ENCODE data around the gene ZDHHC20. TPM values are rescaled to one million over a fixed set of nuclear protein-coding genes. Genes with fewer than 3 reads are reported as not detected.

ZDHHC20 gene
- total RNA-seq, 1 experiment from 2014 or later, result 69.1 TPM

- H3K27me3 ChIP-seq (ENCODE audit: insufficient read depth, low read length), result no peaks in the 10 kb centered on the region
- no peaks in the 10 kb centered on the region for H3K27me3 Mint-ChIP-seq (ENCODE audit: low read depth)
- TF ChIP-seq CTCF (conservative IDR thresholded peaks at IDR 0.05), result no peak
- H4K20me1 ChIP-seq (ENCODE audit: control insufficient read depth, insufficient read depth, insufficient read length), result no peaks in the 10 kb centered on the region
- H4K91ac ChIP-seq (ENCODE audit: insufficient read length, low read depth, low read length), result no peak overlapping the region
- no peak overlapping the region for H3K27ac ChIP-seq (ENCODE audit: insufficient read length, low read depth, low read length)
- H3K36me3 Mint-ChIP-seq (ENCODE audit: insufficient read depth in 1 of 3, low read depth in 3 of 3), result peaks cover 13 to 50% (median 47%) of the 10 kb centered on the region in 3 experiments
- H3K9me3 Mint-ChIP-seq, result peaks cover 14 to 42% of the 10 kb centered on the region in 2 experiments
- no peak overlapping the region for H3K56ac ChIP-seq (ENCODE audit: insufficient read length, low read depth, low read length)
- no peak overlapping the region for H4K5ac ChIP-seq (ENCODE audit: insufficient read length, low read depth, low read length)
- no peak overlapping the region for H3K4me2 ChIP-seq (ENCODE audit: insufficient read depth, insufficient read length, low read length)
- H3K79me2 ChIP-seq (ENCODE audit: insufficient read depth, low read length), result peaks cover 17% of the 10 kb centered on the region; the same call in 1 of the 2 replicates
- H3K23ac ChIP-seq (ENCODE audit: insufficient read length, low read depth, low read length), result no peak overlapping the region
- no peak overlapping the region for H3K14ac ChIP-seq (ENCODE audit: insufficient read depth, low read length)
- H3K9me3 ChIP-seq (ENCODE audit: control insufficient read depth, low read depth, low read length), result no peaks in the 10 kb centered on the region
- H2BK5ac ChIP-seq (ENCODE audit: insufficient read length, low read length), result no peak overlapping the region
- H2AK5ac ChIP-seq (ENCODE audit: insufficient read length, low read length), result no peak overlapping the region
- H3K79me1 ChIP-seq (ENCODE audit: insufficient read depth, low read depth, low read length, poor library complexity, severe bottlenecking), result peaks cover 5% of the 10 kb centered on the region
- no peak overlapping the region for H2BK12ac ChIP-seq (ENCODE audit: insufficient read length, low read depth, low read length)
- H3K18ac ChIP-seq (ENCODE audit: insufficient read length, low read depth, low read length), result no peak overlapping the region
- no peak overlapping the region for H2AFZ ChIP-seq (ENCODE audit: low read length)
- H3K23me2 ChIP-seq (ENCODE audit: insufficient read length, low read depth, low read length, poor library complexity, severe bottlenecking), result no peaks in the 10 kb centered on the region
- no peaks in the 10 kb centered on the region; the same call in 1 of the 2 replicates for H3K4me1 ChIP-seq (ENCODE audit: insufficient read depth, low read length)
- no peak overlapping the region for H4K8ac ChIP-seq (replicated peaks; ENCODE audit: insufficient read length, low read depth, low read length)
- no peak for DNase-seq
- H3K4me1 Mint-ChIP-seq, result peaks cover 13 to 19% of the 10 kb centered on the region in 2 experiments; a peak in 3 of 4 replicates
- no peak overlapping the region for H2BK20ac ChIP-seq (ENCODE audit: low read depth, low read length, poor library complexity, severe bottlenecking)
- no CpG with 5 or more reads among the region's 2 CpGs for WGBS (ENCODE audit: extremely low coverage, insufficient read length, low lambda C conversion rate)
- H2BK15ac ChIP-seq (ENCODE audit: low read depth, low read length), result no peak overlapping the region
- H3K4me3 Mint-ChIP-seq, result no peak overlapping the region
- no peak overlapping the region for H2BK120ac ChIP-seq (ENCODE audit: low read depth, low read length, poor library complexity, severe bottlenecking)
- no peak overlapping the region for H3K27ac Mint-ChIP-seq
- H3T11ph ChIP-seq (ENCODE audit: low read length), result no peak overlapping the region
- H3K4ac ChIP-seq (ENCODE audit: low read depth, low read length), result no peak overlapping the region
- no peak overlapping the region for H3K9ac ChIP-seq (ENCODE audit: extremely low read depth, insufficient read length, low read length)
These were observed 23.4 kb downstream of the ZDHHC20 start for GRCh38 chr13:21435687-21436151.
